Calu3 (cell line): ENCODE data around the gene RBM18. TPM values are rescaled to one million over a fixed set of nuclear protein-coding genes. Genes with fewer than 3 reads are reported as not detected.

Experiments used
- BruUV-seq: library from RNA; stranded (reverse); fragments of 400-500 nt; replicated peaks from 2 replicates; lab custom pipeline; 2021; lab: Mats Ljungman, UMichigan
- CTCF ChIA-PET: fragments of 300-600 bp; sonication (Branson Sonifier 250); formaldehyde crosslinking; loops from one replicate; lab custom pipeline; 2022; ENCODE audit warnings: antibody characterized with exemption; lab: Charles Lee
- DNase-seq: peaks from one replicate; pipeline ENCODE4 v3.0.0; 2022
- H3K27ac Mint-ChIP-seq: one replicate; pipeline ENCODE4 v1.8.0; 2022; ENCODE audit warnings: mixed read lengths; ENCODE audit not compliant: unreplicated experiment
- H3K27me3 Mint-ChIP-seq: one replicate; pipeline ENCODE4 v1.8.0; 2022; ENCODE audit warnings: mixed read lengths; ENCODE audit not compliant: unreplicated experiment
- H3K36me3 Mint-ChIP-seq: one replicate; pipeline ENCODE4 v1.8.0; 2022; ENCODE audit warnings: mild to moderate bottlenecking, moderate library complexity, mixed read lengths; ENCODE audit not compliant: insufficient read depth, unreplicated experiment
- H3K4me1 Mint-ChIP-seq: one replicate; pipeline ENCODE4 v1.8.0; 2022; ENCODE audit warnings: mild to moderate bottlenecking, low read depth, mixed read lengths; ENCODE audit not compliant: unreplicated experiment
- H3K4me3 Mint-ChIP-seq: one replicate; pipeline ENCODE4 v1.8.0; 2022; ENCODE audit warnings: mild to moderate bottlenecking, low read depth, moderate library complexity, mixed read lengths; ENCODE audit not compliant: unreplicated experiment
- H3K9me3 Mint-ChIP-seq: one replicate; pipeline ENCODE4 v1.8.0; 2022; ENCODE audit warnings: low read depth, mixed read lengths; ENCODE audit not compliant: unreplicated experiment
- intact Hi-C: fragments of 100-400 bp; cut with micrococcal nuclease; formaldehyde crosslinking; loops from one replicate; pipeline ENCODE4 v1.10.0; 2022; ENCODE audit not compliant: unreplicated experiment
- total RNA-seq: library from RNA; stranded (reverse); gene quantifications from 2 replicates; pipeline ENCODE4 v1.2.3, GENCODE V29; 2022
- TF ChIP-seq, protein P1 (sequence below): fragments of 200-600 bp; IDR thresholded peaks from one replicate; pipeline ENCODE4 v1.8.0; 2022; ENCODE audit warnings: antibody characterized with exemption; ENCODE audit not compliant: unreplicated experiment

RBM18 gene
- total RNA-seq, 1 experiment from 2014 or later: 13.1 TPM

DNA sequence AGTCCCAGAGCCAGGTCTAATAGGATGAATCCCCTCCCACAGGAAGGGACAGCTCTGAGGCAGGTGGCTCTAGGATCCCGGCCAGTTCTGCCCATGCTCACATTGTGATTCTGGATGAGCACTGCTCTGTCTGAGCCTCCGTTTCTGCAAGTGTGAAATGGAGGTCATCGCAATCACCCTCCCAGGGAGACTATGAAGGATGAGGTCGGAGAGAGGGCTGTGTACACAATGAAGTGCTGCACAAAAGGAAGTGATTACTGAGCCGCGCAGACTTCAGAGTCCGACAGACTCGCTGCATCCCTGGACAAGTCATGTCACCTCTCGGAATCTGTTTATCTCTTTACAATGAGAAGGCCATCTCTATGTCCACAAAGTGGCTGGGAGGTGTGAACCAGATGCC, 57.5 kb downstream of the RBM18 start:
- CTCF ChIA-PET: no interaction called here
- Mint-ChIP-seq H3K4me3 (no peak overlapping the region), H3K4me1 (no peaks in the 10 kb centered on the region), H3K36me3 (no peaks in the 10 kb centered on the region), H3K27me3 (peaks cover 38% of the 10 kb centered on the region), H3K9me3 (no peaks in the 10 kb centered on the region), H3K27ac (no peak overlapping the region)
- BruUV-seq: no TSS peak
- TF ChIP-seq, protein P1, sequence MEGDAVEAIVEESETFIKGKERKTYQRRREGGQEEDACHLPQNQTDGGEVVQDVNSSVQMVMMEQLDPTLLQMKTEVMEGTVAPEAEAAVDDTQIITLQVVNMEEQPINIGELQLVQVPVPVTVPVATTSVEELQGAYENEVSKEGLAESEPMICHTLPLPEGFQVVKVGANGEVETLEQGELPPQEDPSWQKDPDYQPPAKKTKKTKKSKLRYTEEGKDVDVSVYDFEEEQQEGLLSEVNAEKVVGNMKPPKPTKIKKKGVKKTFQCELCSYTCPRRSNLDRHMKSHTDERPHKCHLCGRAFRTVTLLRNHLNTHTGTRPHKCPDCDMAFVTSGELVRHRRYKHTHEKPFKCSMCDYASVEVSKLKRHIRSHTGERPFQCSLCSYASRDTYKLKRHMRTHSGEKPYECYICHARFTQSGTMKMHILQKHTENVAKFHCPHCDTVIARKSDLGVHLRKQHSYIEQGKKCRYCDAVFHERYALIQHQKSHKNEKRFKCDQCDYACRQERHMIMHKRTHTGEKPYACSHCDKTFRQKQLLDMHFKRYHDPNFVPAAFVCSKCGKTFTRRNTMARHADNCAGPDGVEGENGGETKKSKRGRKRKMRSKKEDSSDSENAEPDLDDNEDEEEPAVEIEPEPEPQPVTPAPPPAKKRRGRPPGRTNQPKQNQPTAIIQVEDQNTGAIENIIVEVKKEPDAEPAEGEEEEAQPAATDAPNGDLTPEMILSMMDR: no peak
- no peak for DNase-seq
- intact Hi-C loops: no loop called here

DNA sequence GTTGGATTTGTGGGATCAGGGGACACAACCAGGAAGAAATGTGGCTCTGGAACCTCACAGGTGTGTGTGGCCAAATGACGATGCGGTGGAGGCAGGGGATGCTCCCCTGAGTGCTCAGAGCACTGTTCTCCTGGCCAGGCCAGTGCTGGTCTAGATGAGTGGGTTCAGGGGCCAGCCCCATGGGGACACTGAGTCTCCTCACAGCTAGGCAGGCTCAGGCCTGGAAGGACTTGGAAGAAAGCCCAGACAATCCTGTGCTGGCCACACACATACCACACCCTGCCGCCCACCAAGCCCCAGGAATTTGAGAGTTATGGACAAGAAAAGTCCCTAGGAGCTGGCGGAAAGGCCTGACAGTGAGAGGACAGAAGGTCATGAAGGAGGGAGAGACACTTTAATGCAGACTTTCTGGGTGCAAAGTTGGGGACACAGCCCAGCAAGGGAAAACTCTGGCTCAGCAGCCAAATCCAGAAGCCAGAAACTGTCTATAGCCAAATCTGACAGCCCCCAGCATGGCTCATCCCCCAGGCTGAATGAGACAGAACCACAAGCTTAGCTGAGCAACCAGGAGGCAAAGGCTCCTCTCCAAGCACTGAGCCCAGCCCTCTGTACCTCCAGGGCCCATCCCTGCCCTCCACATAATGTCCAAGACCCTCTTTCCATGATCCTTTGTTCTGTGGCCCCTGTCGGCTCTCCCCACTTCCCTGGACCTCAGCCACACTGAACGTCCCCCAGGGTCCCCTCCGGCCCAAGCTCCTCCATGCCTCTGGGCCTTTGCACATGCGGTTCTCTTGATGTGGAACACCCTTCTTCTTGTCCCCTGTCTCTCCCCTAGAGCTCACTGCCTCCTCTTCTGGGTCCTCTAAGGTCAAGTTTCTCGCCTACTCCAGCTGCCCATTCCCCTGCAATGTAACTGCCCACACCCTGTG, 58.3 kb downstream of the RBM18 start:
- no peak overlapping the region for H3K4me3 Mint-ChIP-seq
- no peaks in the 10 kb centered on the region for H3K4me1 Mint-ChIP-seq
- H3K27me3 Mint-ChIP-seq: peaks cover 36% of the 10 kb centered on the region
- DNase-seq: no peak
- no TSS peak for BruUV-seq
- no peaks in the 10 kb centered on the region for H3K36me3 Mint-ChIP-seq
- TF ChIP-seq, protein P1: no peak
- no peak overlapping the region for H3K27ac Mint-ChIP-seq
- intact Hi-C loops: no loop called here
- CTCF ChIA-PET: no interaction called here
- no peaks in the 10 kb centered on the region for H3K9me3 Mint-ChIP-seq

DNA sequence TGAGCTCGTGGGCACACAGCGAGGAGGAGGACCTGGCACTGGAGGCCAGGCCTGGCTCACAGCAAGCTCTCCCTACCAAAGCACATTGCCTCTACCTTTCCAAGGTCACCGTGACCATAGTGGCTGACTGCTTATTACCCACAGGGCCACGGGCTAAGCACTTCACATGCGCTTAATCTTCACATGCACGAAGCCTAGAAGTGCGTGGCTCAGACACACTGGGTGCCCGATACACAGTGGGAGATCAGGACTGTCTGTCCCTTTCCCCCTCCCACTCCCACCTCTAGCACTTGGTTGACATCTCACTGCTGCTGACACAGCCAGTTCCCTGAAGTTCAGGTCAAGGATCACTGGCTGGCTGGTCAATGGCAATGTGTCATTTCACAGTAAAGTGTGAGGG, 59.5 kb downstream of the RBM18 start:
- TF ChIP-seq, protein P1: no peak
- no TSS peak for BruUV-seq
- Mint-ChIP-seq H3K36me3 (no peaks in the 10 kb centered on the region), H3K27me3 (peaks cover 28% of the 10 kb centered on the region), H3K27ac (no peak overlapping the region), H3K9me3 (no peaks in the 10 kb centered on the region), H3K4me3 (no peak overlapping the region), H3K4me1 (no peaks in the 10 kb centered on the region)
- CTCF ChIA-PET: interaction anchor here (0.6 kb wide), 1 partner anchor 186 kb away, joined by 3 read pairs; no protein-coding TSS in a partner anchor
- intact Hi-C loops: no loop called here
- DNase-seq: no peak

DNA sequence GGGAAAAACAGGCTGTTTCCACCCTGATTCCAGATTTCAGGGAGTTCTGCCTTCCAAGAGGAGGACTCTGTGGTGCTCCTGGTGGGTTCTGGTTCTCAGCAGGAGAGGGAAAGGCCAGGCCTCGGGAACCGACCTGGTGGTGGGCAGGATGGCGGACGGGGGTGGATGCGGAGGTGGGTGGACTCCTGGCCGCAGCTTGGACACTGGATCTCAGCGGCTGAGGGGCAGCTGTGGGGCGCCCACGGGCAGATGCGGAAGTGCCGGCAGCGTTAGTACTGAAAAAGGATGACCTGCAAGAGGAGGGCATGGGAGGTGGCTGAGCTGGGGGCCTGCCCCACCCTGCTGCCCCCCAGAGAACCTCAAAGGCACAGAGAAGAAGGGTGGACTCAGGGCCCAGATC, 60.1 kb downstream of the RBM18 start:
- no TSS peak for BruUV-seq
- TF ChIP-seq, protein P1: no peak
- no peak overlapping the region for H3K4me3 Mint-ChIP-seq
- H3K9me3 Mint-ChIP-seq: no peaks in the 10 kb centered on the region
- H3K36me3 Mint-ChIP-seq: no peaks in the 10 kb centered on the region
- intact Hi-C loops: no loop called here
- CTCF ChIA-PET: no interaction called here
- peaks cover 25% of the 10 kb centered on the region for H3K27me3 Mint-ChIP-seq
- no peak for DNase-seq
- no peaks in the 10 kb centered on the region for H3K4me1 Mint-ChIP-seq
- H3K27ac Mint-ChIP-seq: no peak overlapping the region
